IMR-90 (cell line): Measurements from ENCODE around the gene DNAJC3.
A peak's percentile ranks its signal among the peaks of the same experiment; 100 is the strongest.

Source experiments
- BHLHE40 ChIP-seq: fragments of 150-350 bp; IDR thresholded peaks from 2 replicates; pipeline ENCODE4 v1.6.1; 2016; ENCODE audit warnings: mild to moderate bottlenecking, low read depth, low read length
- MAZ ChIP-seq: IDR thresholded peaks from 2 replicates; pipeline ENCODE4 v1.6.1; 2012; ENCODE audit warnings: low read depth, mild to moderate bottlenecking, low read length, improper control_type of control experiment, moderate library complexity, borderline replicate concordance
- MXI1 ChIP-seq: IDR thresholded peaks from 2 replicates; pipeline ENCODE4 v1.6.1; 2012; ENCODE audit warnings: low read depth, mild to moderate bottlenecking, low read length, moderate library complexity, borderline replicate concordance
- POLR2A ChIP-seq: IDR thresholded peaks from 2 replicates; pipeline ENCODE4 v1.6.1; 2012; ENCODE audit warnings: mild to moderate bottlenecking, low read depth, low read length
- RAD21 ChIP-seq: IDR thresholded peaks from 2 replicates; pipeline ENCODE4 v1.6.1; 2012; ENCODE audit warnings: low read length, improper control_type of control experiment
- TF ChIP-seq, protein P1 (sequence below): conservative IDR thresholded peaks from 2 replicates; pipeline ENCODE4 v1.5.1; 2012; ENCODE audit warnings: mild to moderate bottlenecking, low read depth, low read length, improper control_type of control experiment
- TF ChIP-seq, protein P2 (sequence below): fragments of 150-350 bp; IDR thresholded peaks from 2 replicates; pipeline ENCODE4 v1.6.1; 2017; ENCODE audit warnings: mild to moderate bottlenecking, antibody characterized with exemption, low read length, low read depth

DNA sequence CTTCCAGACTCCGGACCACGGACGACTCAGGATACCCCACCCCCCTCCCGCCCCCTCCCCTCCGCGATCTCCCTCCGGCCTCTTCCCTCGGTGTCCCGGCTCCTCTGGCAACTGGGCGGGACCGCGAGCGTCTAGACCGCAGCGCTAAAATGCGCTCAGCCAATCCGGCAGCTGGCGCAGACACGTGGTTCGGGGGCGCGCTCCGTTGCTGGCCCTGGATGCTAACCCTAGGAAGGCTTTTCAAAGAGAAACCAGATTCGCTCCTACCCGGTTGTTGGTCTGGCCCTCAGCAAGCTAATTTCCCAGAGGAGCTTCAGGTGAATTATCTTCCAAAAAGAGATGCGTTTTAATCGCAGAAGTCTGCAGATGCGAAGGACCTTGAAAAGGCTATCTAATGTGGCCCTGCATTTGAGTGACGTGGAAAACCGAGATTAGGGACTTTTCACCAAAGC is 32.3 kb upstream of the DNAJC3 start, which contains the start of gene DZIP1:
- TF ChIP-seq, protein P1, sequence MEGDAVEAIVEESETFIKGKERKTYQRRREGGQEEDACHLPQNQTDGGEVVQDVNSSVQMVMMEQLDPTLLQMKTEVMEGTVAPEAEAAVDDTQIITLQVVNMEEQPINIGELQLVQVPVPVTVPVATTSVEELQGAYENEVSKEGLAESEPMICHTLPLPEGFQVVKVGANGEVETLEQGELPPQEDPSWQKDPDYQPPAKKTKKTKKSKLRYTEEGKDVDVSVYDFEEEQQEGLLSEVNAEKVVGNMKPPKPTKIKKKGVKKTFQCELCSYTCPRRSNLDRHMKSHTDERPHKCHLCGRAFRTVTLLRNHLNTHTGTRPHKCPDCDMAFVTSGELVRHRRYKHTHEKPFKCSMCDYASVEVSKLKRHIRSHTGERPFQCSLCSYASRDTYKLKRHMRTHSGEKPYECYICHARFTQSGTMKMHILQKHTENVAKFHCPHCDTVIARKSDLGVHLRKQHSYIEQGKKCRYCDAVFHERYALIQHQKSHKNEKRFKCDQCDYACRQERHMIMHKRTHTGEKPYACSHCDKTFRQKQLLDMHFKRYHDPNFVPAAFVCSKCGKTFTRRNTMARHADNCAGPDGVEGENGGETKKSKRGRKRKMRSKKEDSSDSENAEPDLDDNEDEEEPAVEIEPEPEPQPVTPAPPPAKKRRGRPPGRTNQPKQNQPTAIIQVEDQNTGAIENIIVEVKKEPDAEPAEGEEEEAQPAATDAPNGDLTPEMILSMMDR: no peak
- TF ChIP-seq POLR2A (peak; percentile 81), MXI1 (peak; percentile 84; the same call in 1 of the 2 replicates), RAD21 (no peak), MAZ (no peak), BHLHE40 (no peak)
- TF ChIP-seq, protein P2, sequence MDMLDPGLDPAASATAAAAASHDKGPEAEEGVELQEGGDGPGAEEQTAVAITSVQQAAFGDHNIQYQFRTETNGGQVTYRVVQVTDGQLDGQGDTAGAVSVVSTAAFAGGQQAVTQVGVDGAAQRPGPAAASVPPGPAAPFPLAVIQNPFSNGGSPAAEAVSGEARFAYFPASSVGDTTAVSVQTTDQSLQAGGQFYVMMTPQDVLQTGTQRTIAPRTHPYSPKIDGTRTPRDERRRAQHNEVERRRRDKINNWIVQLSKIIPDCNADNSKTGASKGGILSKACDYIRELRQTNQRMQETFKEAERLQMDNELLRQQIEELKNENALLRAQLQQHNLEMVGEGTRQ: peak; percentile 90
